HepG2 (cell line): Measurements from ENCODE around the gene ZNF22. TPM values are rescaled to one million over a fixed set of nuclear protein-coding genes. Genes with fewer than 3 reads are reported as not detected.
A peak's percentile ranks its signal among the peaks of the same experiment; 100 is the strongest.

Experiments
- AHDC1 ChIP-seq: sonication (generic); formaldehyde crosslinking; IDR thresholded peaks from 2 replicates; pipeline ENCODE4 v1.5.1; 2020; ENCODE audit warnings: mild to moderate bottlenecking, missing genetic modification reagents, borderline replicate concordance
- ELK4 ChIP-seq: sonication (generic); formaldehyde crosslinking; IDR thresholded peaks from 2 replicates; pipeline ENCODE4 v1.9.0; 2021; ENCODE audit warnings: missing genetic modification reagents, borderline replicate concordance
- FOXP4 ChIP-seq: sonication (generic); formaldehyde crosslinking; IDR thresholded peaks from 2 replicates; pipeline ENCODE4 v1.4.0; 2020; ENCODE audit warnings: missing genetic modification reagents
- HOXA9 ChIP-seq: sonication (generic); formaldehyde crosslinking; IDR thresholded peaks from 2 replicates; pipeline ENCODE4 v1.8.1; 2022; ENCODE audit warnings: missing genetic modification reagents, mild to moderate bottlenecking, moderate library complexity, borderline replicate concordance
- HOXD1 ChIP-seq: sonication (generic); formaldehyde crosslinking; IDR thresholded peaks from 2 replicates; pipeline ENCODE4 v1.5.0; 2020; ENCODE audit warnings: missing genetic modification reagents
- PCBP1 ChIP-seq: fragments of 200-400 bp; formaldehyde crosslinking; IDR thresholded peaks from 2 replicates; pipeline ENCODE4 v1.6.1; 2017; ENCODE audit warnings: mild to moderate bottlenecking, low read depth, low read length, borderline replicate concordance
- PRDM4 ChIP-seq: sonication (generic); formaldehyde crosslinking; IDR thresholded peaks from 2 replicates; pipeline ENCODE4 v1.9.0; 2021; ENCODE audit warnings: missing genetic modification reagents, borderline replicate concordance
- UBTF ChIP-seq: sonication (generic); formaldehyde crosslinking; IDR thresholded peaks from 2 replicates; pipeline ENCODE4 v1.4.0; 2020; ENCODE audit warnings: mild to moderate bottlenecking, missing genetic modification reagents
- ZFX ChIP-seq: sonication (generic); formaldehyde crosslinking; IDR thresholded peaks from 2 replicates; pipeline ENCODE4 v1.4.0; 2020; ENCODE audit warnings: mild to moderate bottlenecking, low read depth, missing genetic modification reagents, moderate library complexity
- ZNF234 ChIP-seq: sonication (generic); formaldehyde crosslinking; conservative IDR thresholded peaks from 2 replicates; pipeline ENCODE4 v1.5.1; 2020; ENCODE audit warnings: mild to moderate bottlenecking, missing genetic modification reagents
- ZNF496 ChIP-seq: sonication (generic); formaldehyde crosslinking; IDR thresholded peaks from 2 replicates; pipeline ENCODE4 v1.8.1; 2023; ENCODE audit warnings: mild to moderate bottlenecking, moderate library complexity, missing genetic modification reagents; ENCODE audit not compliant: insufficient replicate concordance
- ZNF570 ChIP-seq: sonication (generic); formaldehyde crosslinking; IDR thresholded peaks from 2 replicates; pipeline ENCODE4 v1.4.0; 2020; ENCODE audit warnings: mild to moderate bottlenecking, missing genetic modification reagents, borderline replicate concordance
- polyA plus RNA-seq, 8 experiments: library from polyadenylated mRNA; depleted of rRNA in 3 of 8; stranded (reverse) in 7 of 8; unstranded in 1 of 8; fragments of >200 nt; fragmentation: Illumina TruSeq in 4 of 8; extraction: Trizol in 4 of 8; gene quantifications; 2 replicates each; pipeline versions ENCODE4 v1.2.1 to v1.2.3, GENCODE V29; 2011 to 2016; ENCODE audit warnings: low read depth in 4 of 8, missing spikeins in 1 of 8, mixed read lengths in 1 of 8; ENCODE audit not compliant: insufficient read depth in 1 of 8
- total RNA-seq, 5 experiments: library from RNA; depleted of rRNA; stranded (reverse); fragments of >200 nt; fragmentation: Illumina TruSeq; extraction: Trizol; gene quantifications; 2 replicates each; pipeline ENCODE4 v1.2.3, GENCODE V29; 2016; ENCODE audit warnings: low read depth in 1 of 5

ZNF22 gene
- total and polyA plus RNA-seq, 2 of the 13 experiments (the other 11 are each of a cell fraction or from before 2014, with no cell fraction given): 0.40 to 1.3 TPM

- no peak for TF ChIP-seq ELK4 (CRISPR knock-in tag)
- TF ChIP-seq ZNF570 (CRISPR knock-in tag): no peak
- peak; percentile 40; the same call in 1 of the 2 replicates for TF ChIP-seq HOXA9 (CRISPR knock-in tag)
- no peak for TF ChIP-seq PCBP1
- TF ChIP-seq PRDM4: no peak
- no peak for TF ChIP-seq AHDC1 (CRISPR knock-in tag)
- 0 out of 2 replicates have a peak, but pooled peaks have one; percentile 53 for TF ChIP-seq HOXD1
- no peak for TF ChIP-seq ZNF496 (CRISPR knock-in tag)
- TF ChIP-seq UBTF (CRISPR knock-in tag): peak; percentile 13; the same call in 1 of the 2 replicates
- TF ChIP-seq ZNF234: no peak
- TF ChIP-seq ZFX: peak; percentile 21; the same call in 1 of the 2 replicates
- TF ChIP-seq FOXP4 (CRISPR knock-in tag): peak; percentile 9; the same call in 1 of the 2 replicates
Observed at GRCh38 chr10:44975431-44976331, 25.0 kb upstream of the ZNF22 start (continued).
